Uterus (tissue), 4 donors: Measurements from ENCODE around the gene TRAPPC12. TPM values are rescaled to one million over a fixed set of nuclear protein-coding genes. Genes with fewer than 3 reads are reported as not detected.
"Not testable (repeated sequence)": the region's sequence is repeated elsewhere in the genome, so short reads cannot be mapped to it uniquely, and the experiment has no call there.

Experiments used
- DNase-seq, 2 donors: peaks; one replicate each; pipeline ENCODE4 v3.0.0-alpha.2; 2019 to 2020
- H3K27ac ChIP-seq, 2 donors: fragments of 200-600 bp; sonication (generic); 1 replicate in 1 of 2; 2 replicates in 1 of 2; pipeline ENCODE4 v1.5.1; 2016 to 2018
- H3K27me3 ChIP-seq, 2 donors: fragments of 200-600 bp; sonication (generic); one replicate each; pipeline ENCODE4 v1.5.1; 2018 to 2019; ENCODE audit warnings: control low read depth in 1 of 2
- H3K36me3 ChIP-seq, 2 donors: fragments of 200-600 bp; sonication (generic); one replicate each; pipeline ENCODE4 v1.5.1; 2019; ENCODE audit warnings: control low read depth in 1 of 2
- H3K4me1 ChIP-seq, 2 donors: fragments of 200-600 bp; sonication (generic); one replicate each; pipeline ENCODE4 v1.5.1; 2018 to 2019; ENCODE audit warnings: control low read depth in 1 of 2
- H3K4me3 ChIP-seq, 2 donors: fragments of 200-600 bp; sonication (generic); 1 replicate in 1 of 2; 2 replicates in 1 of 2; pipeline ENCODE4 v1.5.1; 2018 to 2019; ENCODE audit warnings: mild to moderate bottlenecking in 1 of 2
- H3K9me3 ChIP-seq, 2 donors: fragments of 200-600 bp; sonication (generic); one replicate each; pipeline ENCODE4 v1.5.1; 2019; ENCODE audit warnings: control low read depth in 1 of 2
- CTCF ChIP-seq, 4 experiments: fragments of 200-600 bp in 2 of 4; fragments of 450-650 bp in 2 of 4; sonication (generic) in 2 of 4; IDR thresholded peaks; one replicate each; pipeline ENCODE4 v1.5.1; 2016 to 2019; ENCODE audit warnings: antibody characterized with exemption in 4 of 4, mild to moderate bottlenecking in 2 of 4, moderate library complexity in 1 of 4
- POLR2A ChIP-seq, 2 donors: fragments of 450-650 bp; IDR thresholded peaks; one replicate each; pipeline ENCODE4 v1.6.1; 2016; ENCODE audit warnings: antibody characterized with exemption in 2 of 2, mild to moderate bottlenecking in 1 of 2, moderate library complexity in 1 of 2
- intact Hi-C: fragments of 100-400 bp; cut with DNase I; formaldehyde crosslinking; loops from one replicate; pipeline ENCODE4 v1.15.1; 2023; ENCODE audit warnings: low total_unique reads
- total RNA-seq, 4 donors: library from RNA; depleted of rRNA in 3 of 4; stranded (reverse); fragments of >200 nt in 3 of 4; gene quantifications; one replicate each; pipeline versions ENCODE4 v1.1.0 to v1.2.4, GENCODE V29; 2014 to 2023
- donor health status: DM: yes; HTN: yes; CAD: no.

TRAPPC12 gene
- total RNA-seq, 4 donors from 2014 or later, result 15.6 to 149 (median 66.5) TPM

GRCh38 chr2:3356799-3357198, 22.7 kb upstream of the TRAPPC12 start:
- intact Hi-C loops, result no loop called here

GRCh38 chr2:3357446-3357845, 22.0 kb upstream of the TRAPPC12 start:
- H3K9me3 ChIP-seq, result not testable (repeated sequence)

More at GRCh38 chr2:3356799-3357198, 22.7 kb upstream of the TRAPPC12 start:
- Histone ChIP-seq H3K36me3 (no peaks in the 10 kb centered on the region), H3K27me3 (no peaks in the 10 kb centered on the region), H3K27ac (no peak overlapping the region), H3K4me1 (no peaks in the 10 kb centered on the region), H3K4me3 (no peak overlapping the region), H3K9me3 (no peaks in the 10 kb centered on the region)
- no peak for TF ChIP-seq CTCF (IDR thresholded peaks at IDR 0.05)
- no peak for TF ChIP-seq POLR2A (IDR thresholded peaks at IDR 0.05)
- DNase-seq, result no peak

GRCh38 chr2:3357926-3358325, 21.6 kb upstream of the TRAPPC12 start:
- no peak overlapping the region for H3K27ac ChIP-seq
- no peak for DNase-seq
- H3K36me3 ChIP-seq, result no peaks in the 10 kb centered on the region
- no peaks in the 10 kb centered on the region for H3K4me1 ChIP-seq
- intact Hi-C loops, result no loop called here
- no peaks in the 10 kb centered on the region for H3K27me3 ChIP-seq
- no peak overlapping the region for H3K4me3 ChIP-seq
- TF ChIP-seq CTCF (IDR thresholded peaks at IDR 0.05) (no peak), POLR2A (IDR thresholded peaks at IDR 0.05) (no peak)
- H3K9me3 ChIP-seq, result no peaks in the 10 kb centered on the region

More at GRCh38 chr2:3357446-3357845, 22.0 kb upstream of the TRAPPC12 start:
- H3K4me3 ChIP-seq, intact Hi-C loops, DNase-seq, H3K27ac ChIP-seq, H3K27me3 ChIP-seq, H3K4me1 ChIP-seq, H3K36me3 ChIP-seq: not testable (repeated sequence)

GRCh38 chr2:3361518-3362389, 17.7 kb upstream of the TRAPPC12 start:
- Histone ChIP-seq H3K27ac (no peak overlapping the region), H3K36me3 (no peaks in the 10 kb centered on the region), H3K9me3 (no peaks in the 10 kb centered on the region), H3K4me1 (no peaks in the 10 kb centered on the region), H3K4me3 (no peak overlapping the region), H3K27me3 (no peaks in the 10 kb centered on the region)
- intact Hi-C loops, result no loop called here
- DNase-seq, result no peak
- TF ChIP-seq CTCF (IDR thresholded peaks at IDR 0.05) (no peak), POLR2A (IDR thresholded peaks at IDR 0.05) (no peak)

GRCh38 chr2:3365219-3365618, 14.3 kb upstream of the TRAPPC12 start:
- Histone ChIP-seq H3K27me3 (no peaks in the 10 kb centered on the region), H3K4me3 (no peak overlapping the region), H3K9me3 (no peaks in the 10 kb centered on the region), H3K4me1 (no peaks in the 10 kb centered on the region), H3K27ac (no peak overlapping the region), H3K36me3 (no peaks in the 10 kb centered on the region)
- DNase-seq, result no peak
- intact Hi-C loops, result no loop called here
- TF ChIP-seq CTCF (IDR thresholded peaks at IDR 0.05), result no peak
- no peak for TF ChIP-seq POLR2A (IDR thresholded peaks at IDR 0.05)
